Brain microvascular endothelial cell (primary cell): ENCODE data around the gene KCTD6.

Experiments
- DNase-seq: peaks from one replicate; pipeline ENCODE4 v3.0.0-alpha.2; 2020
- H3K27ac ChIP-seq: fragments of 250-450 bp; sonication (Bioruptor Pico); 2 replicates; pipeline ENCODE4 v1.5.1; 2020; ENCODE audit warnings: mild to moderate bottlenecking, moderate library complexity
- H3K27me3 ChIP-seq: fragments of 250-450 bp; sonication (Bioruptor Pico); replicated peaks from 2 replicates; pipeline ENCODE4 v1.5.1; 2020; ENCODE audit warnings: mild to moderate bottlenecking
- H3K36me3 ChIP-seq: fragments of 250-450 bp; sonication (Bioruptor Pico); replicated peaks from 2 replicates; pipeline ENCODE4 v1.5.1; 2020; ENCODE audit warnings: mild to moderate bottlenecking
- H3K4me3 ChIP-seq: 2 replicates; pipeline ENCODE4 v1.5.1; 2011; ENCODE audit warnings: low read depth, mild to moderate bottlenecking, control low read depth, low read length, moderate library complexity
- in situ Hi-C: cut with HindIII; loops from 2 replicates; pipeline ENCODE4 v1.10.0; 2017; ENCODE audit warnings: low sequenced_read_pairs, low pct_ligation_motif_present
- TF ChIP-seq, protein P1 (sequence below): IDR thresholded peaks from 2 replicates; pipeline ENCODE4 v1.5.1; 2011; ENCODE audit warnings: low read depth, mild to moderate bottlenecking, moderate library complexity, low read length, control low read depth, inconsistent platforms; ENCODE audit errors: missing control alignments

The KCTD6 gene

GRCh38 chr3:58529516-58530353 lies 37.8 kb downstream of the KCTD6 start:
- H3K36me3 ChIP-seq: no peaks in the 10 kb centered on the region
- DNase-seq: no peak
- H3K27me3 ChIP-seq: no peaks in the 10 kb centered on the region
- TF ChIP-seq, protein P1, sequence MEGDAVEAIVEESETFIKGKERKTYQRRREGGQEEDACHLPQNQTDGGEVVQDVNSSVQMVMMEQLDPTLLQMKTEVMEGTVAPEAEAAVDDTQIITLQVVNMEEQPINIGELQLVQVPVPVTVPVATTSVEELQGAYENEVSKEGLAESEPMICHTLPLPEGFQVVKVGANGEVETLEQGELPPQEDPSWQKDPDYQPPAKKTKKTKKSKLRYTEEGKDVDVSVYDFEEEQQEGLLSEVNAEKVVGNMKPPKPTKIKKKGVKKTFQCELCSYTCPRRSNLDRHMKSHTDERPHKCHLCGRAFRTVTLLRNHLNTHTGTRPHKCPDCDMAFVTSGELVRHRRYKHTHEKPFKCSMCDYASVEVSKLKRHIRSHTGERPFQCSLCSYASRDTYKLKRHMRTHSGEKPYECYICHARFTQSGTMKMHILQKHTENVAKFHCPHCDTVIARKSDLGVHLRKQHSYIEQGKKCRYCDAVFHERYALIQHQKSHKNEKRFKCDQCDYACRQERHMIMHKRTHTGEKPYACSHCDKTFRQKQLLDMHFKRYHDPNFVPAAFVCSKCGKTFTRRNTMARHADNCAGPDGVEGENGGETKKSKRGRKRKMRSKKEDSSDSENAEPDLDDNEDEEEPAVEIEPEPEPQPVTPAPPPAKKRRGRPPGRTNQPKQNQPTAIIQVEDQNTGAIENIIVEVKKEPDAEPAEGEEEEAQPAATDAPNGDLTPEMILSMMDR: peak; percentile 69
- H3K27ac ChIP-seq: no peak overlapping the region
- H3K4me3 ChIP-seq: no peak overlapping the region
- in situ Hi-C loops: no loop called here

- no peak overlapping the region for H3K27ac ChIP-seq
- TF ChIP-seq, protein P1: no peak
- DNase-seq: no peak
- H3K4me3 ChIP-seq: no peak overlapping the region
- in situ Hi-C loops: no loop called here
- H3K36me3 ChIP-seq: no peaks in the 10 kb centered on the region
- no peaks in the 10 kb centered on the region for H3K27me3 ChIP-seq
Measured at GRCh38 chr3:58530354-58530865, 38.5 kb downstream of the KCTD6 start.

GRCh38 chr3:58531555-58531954 lies 39.7 kb downstream of the KCTD6 start:
- DNase-seq: no peak
- TF ChIP-seq, protein P1: no peak
- in situ Hi-C loops: no loop called here
- no peaks in the 10 kb centered on the region for H3K36me3 ChIP-seq
- H3K27ac ChIP-seq: no peak overlapping the region
- H3K27me3 ChIP-seq: no peaks in the 10 kb centered on the region
- H3K4me3 ChIP-seq: no peak overlapping the region

DNA sequence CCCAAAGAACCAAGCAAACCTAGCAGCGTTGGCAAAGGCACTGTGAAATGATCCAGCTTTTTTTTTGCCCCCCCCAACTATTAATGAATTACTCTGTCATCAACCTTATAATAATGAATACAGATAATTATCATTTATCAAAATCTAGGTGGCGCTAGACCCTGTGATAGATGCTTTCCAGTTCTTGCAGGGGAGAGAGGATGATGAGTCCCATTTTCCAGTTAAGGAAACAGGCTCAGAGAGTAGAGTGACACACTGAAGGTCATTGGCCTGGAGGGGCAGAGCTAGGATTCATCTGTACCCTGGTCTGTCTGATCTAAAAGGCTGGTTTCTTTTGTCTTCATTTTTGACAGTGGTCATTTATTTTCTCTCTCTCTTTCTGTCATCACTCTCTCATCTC lies 40.1 kb downstream of the KCTD6 start:
- Histone ChIP-seq H3K27ac (no peak overlapping the region), H3K36me3 (no peaks in the 10 kb centered on the region), H3K27me3 (no peaks in the 10 kb centered on the region), H3K4me3 (no peak overlapping the region)
- in situ Hi-C loops: no loop called here
- TF ChIP-seq, protein P1: peak; percentile 43
- no peak for DNase-seq

DNA sequence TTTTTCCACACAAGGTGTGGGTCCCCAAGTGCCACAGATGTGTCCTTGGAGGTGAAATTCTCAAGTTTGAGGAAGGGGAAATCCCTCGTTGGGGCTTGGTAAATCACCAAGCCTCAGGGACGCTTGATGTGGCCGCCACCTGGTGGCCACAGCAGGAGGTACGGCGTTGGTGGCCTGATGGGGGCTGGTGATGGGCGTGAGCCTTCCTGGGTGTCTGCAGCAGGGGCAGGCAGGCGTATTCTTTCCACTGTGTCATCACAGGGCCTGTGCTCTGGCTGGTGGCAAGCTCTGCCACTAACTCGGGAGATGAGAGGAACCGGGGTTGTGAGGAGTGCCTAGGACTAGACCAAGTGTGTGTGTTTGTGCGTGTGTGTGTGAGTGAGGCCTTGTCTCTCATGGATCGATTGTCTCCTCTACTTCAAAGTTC lies 40.9 kb downstream of the KCTD6 start:
- no peak overlapping the region for H3K27ac ChIP-seq
- H3K27me3 ChIP-seq: no peaks in the 10 kb centered on the region
- TF ChIP-seq, protein P1: peak; percentile 98
- no peaks in the 10 kb centered on the region for H3K36me3 ChIP-seq
- no peak overlapping the region for H3K4me3 ChIP-seq
- peak; percentile 64 for DNase-seq
- in situ Hi-C loops: no loop called here
